Measurements from ENCODE around the gene UBE2I. TPM values are rescaled to one million over a fixed set of nuclear protein-coding genes. Genes with fewer than 3 reads are reported as not detected.

UBE2I gene
- total RNA-seq, 1 experiment from 2014 or later = 290 TPM

- no peak overlapping the region for H2BK15ac ChIP-seq (ENCODE audit: low read depth, low read length)
- H3K4me1 ChIP-seq (ENCODE audit: insufficient read depth, low read length) = peaks cover 2% of the 10 kb centered on the region; the same call in 1 of the 2 replicates
- H2AK5ac ChIP-seq (ENCODE audit: insufficient read length, low read length) = no peak overlapping the region
- H4K5ac ChIP-seq (ENCODE audit: insufficient read length, low read depth, low read length) = no peak overlapping the region
- no peaks in the 10 kb centered on the region for H3K79me1 ChIP-seq (ENCODE audit: insufficient read depth, low read depth, low read length, poor library complexity, severe bottlenecking)
- H3K23me2 ChIP-seq (ENCODE audit: insufficient read length, low read depth, low read length, poor library complexity, severe bottlenecking) = no peaks in the 10 kb centered on the region
- H3K9me3 ChIP-seq (ENCODE audit: control insufficient read depth, low read depth, low read length) = no peaks in the 10 kb centered on the region
- H4K91ac ChIP-seq (ENCODE audit: insufficient read length, low read depth, low read length) = no peak overlapping the region
- H3K23ac ChIP-seq (ENCODE audit: insufficient read length, low read depth, low read length) = no peak overlapping the region
- no peak overlapping the region for H2BK5ac ChIP-seq (ENCODE audit: insufficient read length, low read length)
- Mint-ChIP-seq H3K27me3 (ENCODE audit: low read depth) (peaks cover 76% of the 10 kb centered on the region), H3K9me3 (no peaks in the 10 kb centered on the region), H3K4me3 (peak overlapping the region; percentile 52 to 78), H3K4me1 (peaks cover 29 to 43% of the 10 kb centered on the region in 2 experiments), H3K27ac (no peak overlapping the region), H3K36me3 (ENCODE audit: insufficient read depth in 1 of 3, low read depth in 3 of 3) (no peaks in the 10 kb centered on the region)
- no peak overlapping the region for H2BK120ac ChIP-seq (ENCODE audit: low read depth, low read length, poor library complexity, severe bottlenecking)
- no peak overlapping the region for H4K8ac ChIP-seq (replicated peaks; ENCODE audit: insufficient read length, low read depth, low read length)
- H3T11ph ChIP-seq (ENCODE audit: low read length) = no peak overlapping the region
- no peaks in the 10 kb centered on the region for H3K79me2 ChIP-seq (ENCODE audit: insufficient read depth, low read length)
- no peak for TF ChIP-seq CTCF (conservative IDR thresholded peaks at IDR 0.05)
- no peak overlapping the region for H3K14ac ChIP-seq (ENCODE audit: insufficient read depth, low read length)
- H3K4me2 ChIP-seq (ENCODE audit: insufficient read depth, insufficient read length, low read length) = peak overlapping the region; percentile 68
- no peaks in the 10 kb centered on the region for H4K20me1 ChIP-seq (ENCODE audit: control insufficient read depth, insufficient read depth, insufficient read length)
- H3K9ac ChIP-seq (ENCODE audit: extremely low read depth, insufficient read length, low read length) = no peak overlapping the region
- H3K18ac ChIP-seq (ENCODE audit: insufficient read length, low read depth, low read length) = no peak overlapping the region
- no peak overlapping the region for H3K27ac ChIP-seq (ENCODE audit: insufficient read length, low read depth, low read length)
- no peak overlapping the region for H2BK12ac ChIP-seq (ENCODE audit: insufficient read length, low read depth, low read length)
- DNase-seq = no peak
- H3K27me3 ChIP-seq (ENCODE audit: insufficient read depth, low read length) = peaks cover 7% of the 10 kb centered on the region; the same call in 1 of the 2 replicates
- WGBS (ENCODE audit: extremely low coverage, insufficient read length, low lambda C conversion rate) = no CpG with 5 or more reads among the region's 17 CpGs
- H2AFZ ChIP-seq (ENCODE audit: low read length) = no peak overlapping the region
- no peak overlapping the region for H3K56ac ChIP-seq (ENCODE audit: insufficient read length, low read depth, low read length)
- H2BK20ac ChIP-seq (ENCODE audit: low read depth, low read length, poor library complexity, severe bottlenecking) = no peak overlapping the region
- no peak overlapping the region for H3K4ac ChIP-seq (ENCODE audit: low read depth, low read length)
Measured at GRCh38 chr16:1289477-1289866, 20.0 kb upstream of the UBE2I start.

All from H9 (cell line).